ENCODE measurements around the gene BICC1.

GRCh38 chr10:58701405-58702135 is 188.9 kb downstream of the BICC1 start:
- no peak for TF ChIP-seq EZH2phosphoT487 (IDR thresholded peaks at IDR 0.05; ENCODE audit: borderline replicate concordance)
- TF ChIP-seq CTCF (conservative IDR thresholded peaks at IDR 0.05; ENCODE audit: low read length): no peak
